Skeletal muscle satellite cell (primary cell): Measurements from ENCODE around the gene PRR29.
A peak's percentile ranks its signal among the peaks of the same experiment; 100 is the strongest.

ENCODE experiments used
- H3K27me3 ChIP-seq: 2 replicates; pipeline ENCODE4 v1.7.0; 2013; ENCODE audit warnings: low read length; ENCODE audit not compliant: control insufficient read depth, insufficient read depth
- H3K36me3 ChIP-seq: 2 replicates; pipeline ENCODE4 v1.7.0; 2013; ENCODE audit warnings: mild to moderate bottlenecking, control low read depth, low read length; ENCODE audit not compliant: insufficient read depth
- H3K4me1 ChIP-seq: 2 replicates; pipeline ENCODE4 v1.7.0; 2013; ENCODE audit warnings: low read length; ENCODE audit not compliant: control insufficient read depth, insufficient read depth
- H3K4me2 ChIP-seq: 2 replicates; pipeline ENCODE4 v1.7.0; 2013; ENCODE audit warnings: mild to moderate bottlenecking, low read length
- H3K4me3 ChIP-seq: 2 replicates; pipeline ENCODE4 v1.7.0; 2013; ENCODE audit warnings: low read length
- H3K9ac ChIP-seq: 2 replicates; pipeline ENCODE4 v1.7.0; 2013; ENCODE audit warnings: mild to moderate bottlenecking, low read depth, low read length, moderate library complexity
- H3K9me3 ChIP-seq: replicated peaks from 2 replicates; pipeline ENCODE4 v1.7.0; 2013; ENCODE audit warnings: mild to moderate bottlenecking, control low read depth, low read length

Gene PRR29

GRCh38 chr17:64024781-64025731 is 26.9 kb downstream of the PRR29 start:
- Histone ChIP-seq H3K4me1 (peaks cover 7% of the 10 kb centered on the region), H3K4me3 (no peak overlapping the region), H3K9me3 (no peaks in the 10 kb centered on the region), H3K36me3 (no peaks in the 10 kb centered on the region), H3K9ac (no peak overlapping the region), H3K27me3 (peaks cover 5% of the 10 kb centered on the region), H3K4me2 (no peak overlapping the region)

- Histone ChIP-seq H3K4me3 (peak overlapping the region; percentile 31), H3K9ac (no peak overlapping the region), H3K9me3 (no peaks in the 10 kb centered on the region), H3K4me2 (peak overlapping the region; percentile 67), H3K4me1 (peaks cover 3% of the 10 kb centered on the region), H3K27me3 (no peaks in the 10 kb centered on the region), H3K36me3 (no peaks in the 10 kb centered on the region)
Observed at GRCh38 chr17:64025732-64026294, 27.7 kb downstream of the PRR29 start.

GRCh38 chr17:64028874-64029464 is 30.8 kb downstream of the PRR29 start:
- Histone ChIP-seq H3K9me3 (no peaks in the 10 kb centered on the region), H3K9ac (no peak overlapping the region), H3K36me3 (no peaks in the 10 kb centered on the region), H3K4me2 (no peak overlapping the region), H3K4me1 (peaks cover 3% of the 10 kb centered on the region), H3K4me3 (no peak overlapping the region), H3K27me3 (no peaks in the 10 kb centered on the region)

- Histone ChIP-seq H3K36me3 (no peaks in the 10 kb centered on the region), H3K4me2 (no peak overlapping the region), H3K9ac (no peak overlapping the region), H3K4me3 (no peak overlapping the region), H3K9me3 (no peaks in the 10 kb centered on the region), H3K27me3 (no peaks in the 10 kb centered on the region), H3K4me1 (no peaks in the 10 kb centered on the region)
Observed at GRCh38 chr17:64032081-64032480, 33.9 kb downstream of the PRR29 start.

GRCh38 chr17:64036198-64036922 is 38.2 kb downstream of the PRR29 start:
- Histone ChIP-seq H3K36me3 (peaks cover 14% of the 10 kb centered on the region), H3K4me3 (no peak overlapping the region), H3K9me3 (no peaks in the 10 kb centered on the region), H3K27me3 (no peaks in the 10 kb centered on the region), H3K4me2 (no peak overlapping the region), H3K9ac (no peak overlapping the region), H3K4me1 (no peaks in the 10 kb centered on the region)

- peaks cover 19% of the 10 kb centered on the region for H3K36me3 ChIP-seq
- H3K4me2 ChIP-seq, result no peak overlapping the region
- H3K27me3 ChIP-seq, result no peaks in the 10 kb centered on the region
- H3K9me3 ChIP-seq, result no peaks in the 10 kb centered on the region
- H3K9ac ChIP-seq, result no peak overlapping the region
- H3K4me1 ChIP-seq, result no peaks in the 10 kb centered on the region
- H3K4me3 ChIP-seq, result no peak overlapping the region
Observed at GRCh38 chr17:64037180-64037579, 39.0 kb downstream of the PRR29 start.

- no peaks in the 10 kb centered on the region for H3K9me3 ChIP-seq
- no peaks in the 10 kb centered on the region for H3K27me3 ChIP-seq
- no peak overlapping the region for H3K4me3 ChIP-seq
- H3K36me3 ChIP-seq, result peaks cover 21% of the 10 kb centered on the region
- peaks cover under 1% of the 10 kb centered on the region for H3K4me1 ChIP-seq
- no peak overlapping the region for H3K9ac ChIP-seq
- H3K4me2 ChIP-seq, result no peak overlapping the region
Observed at GRCh38 chr17:64037802-64038201, 39.7 kb downstream of the PRR29 start.

- Histone ChIP-seq H3K9ac (no peak overlapping the region), H3K4me3 (no peak overlapping the region), H3K9me3 (no peaks in the 10 kb centered on the region), H3K4me1 (peaks cover 3% of the 10 kb centered on the region), H3K4me2 (no peak overlapping the region), H3K36me3 (peaks cover 24% of the 10 kb centered on the region), H3K27me3 (no peaks in the 10 kb centered on the region)
Observed at GRCh38 chr17:64038331-64039105, 40.4 kb downstream of the PRR29 start.

GRCh38 chr17:64039106-64039400 is 40.9 kb downstream of the PRR29 start:
- no peak overlapping the region for H3K4me2 ChIP-seq
- H3K4me1 ChIP-seq, result peaks cover 3% of the 10 kb centered on the region
- H3K4me3 ChIP-seq, result no peak overlapping the region
- peaks cover 30% of the 10 kb centered on the region for H3K36me3 ChIP-seq
- H3K9me3 ChIP-seq, result no peaks in the 10 kb centered on the region
- H3K27me3 ChIP-seq, result no peaks in the 10 kb centered on the region
- no peak overlapping the region for H3K9ac ChIP-seq

GRCh38 chr17:64040206-64040605 is 42.1 kb downstream of the PRR29 start:
- Histone ChIP-seq H3K9me3 (no peaks in the 10 kb centered on the region), H3K9ac (no peak overlapping the region), H3K36me3 (peaks cover 41% of the 10 kb centered on the region), H3K4me1 (peaks cover 3% of the 10 kb centered on the region), H3K4me2 (no peak overlapping the region), H3K4me3 (no peak overlapping the region), H3K27me3 (no peaks in the 10 kb centered on the region)

- H3K9me3 ChIP-seq, result no peaks in the 10 kb centered on the region
- no peak overlapping the region for H3K9ac ChIP-seq
- H3K27me3 ChIP-seq, result no peaks in the 10 kb centered on the region
- H3K4me3 ChIP-seq, result no peak overlapping the region
- peaks cover 55% of the 10 kb centered on the region for H3K36me3 ChIP-seq
- H3K4me1 ChIP-seq, result peaks cover 3% of the 10 kb centered on the region
- H3K4me2 ChIP-seq, result no peak overlapping the region
Observed at GRCh38 chr17:64041912-64042311, 43.8 kb downstream of the PRR29 start.
